ENCODE results near the gene HPSE.
"Not testable (repeated sequence)": the region's sequence is repeated elsewhere in the genome, so short reads cannot be mapped to it uniquely, and the experiment has no call there.

Gene HPSE

DNA sequence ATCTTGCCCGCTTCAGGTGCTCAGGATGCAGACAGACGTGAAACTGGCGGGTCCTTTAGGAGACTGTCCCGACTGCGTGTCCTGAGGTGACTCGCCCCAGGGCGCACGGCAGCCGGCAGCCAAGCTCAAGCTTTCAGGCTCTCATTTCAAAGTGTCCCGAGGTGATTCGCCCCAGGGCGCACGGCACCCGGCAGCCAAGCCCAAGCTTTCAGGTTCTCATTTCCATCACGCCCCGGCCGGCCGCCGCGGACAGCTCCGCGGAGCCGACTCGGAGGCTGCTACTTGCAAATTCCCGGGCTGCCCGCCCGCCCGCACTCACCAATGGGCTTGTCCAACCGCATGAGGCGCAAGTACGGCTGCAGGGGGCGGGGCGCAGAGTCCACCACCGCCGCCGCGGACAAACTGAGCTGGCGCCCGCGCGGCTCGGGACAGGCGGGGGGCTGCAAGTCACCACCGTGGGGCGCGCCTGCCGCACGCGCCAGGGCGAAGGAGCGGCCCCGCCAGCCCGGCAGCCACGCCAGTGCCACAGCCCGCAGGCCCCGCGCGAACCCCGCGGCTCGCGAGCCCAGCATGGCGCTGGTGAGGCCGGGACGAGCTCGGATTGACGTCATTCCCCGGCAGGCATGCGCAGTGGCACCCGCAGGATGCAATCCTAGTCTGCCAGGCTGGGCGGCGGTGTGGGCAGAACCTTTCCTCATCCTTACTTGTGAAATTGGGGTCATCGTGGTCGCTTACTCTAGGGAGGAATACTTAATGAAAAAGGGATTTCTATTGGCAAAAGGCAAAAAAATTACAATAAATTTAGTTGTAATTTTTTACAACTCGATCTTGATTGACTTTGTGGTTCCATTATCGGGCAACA lies 50.2 kb downstream of the HPSE start, which contains the start of gene COQ2:
COQ2 (minus strand) TSS at position 606 of the 862 bp plus-strand sequence; CDS start at position 572, 34 bp downstream.
- Mint-ChIP-seq H3K36me3 (no peaks in the 10 kb centered on the region), H3K4me1 (peaks cover 26% of the 10 kb centered on the region), H3K4me3 (peak within 1 kb of the TSS; percentile 95), H3K27me3 (no peaks in the 10 kb centered on the region), H3K9me3 (no peaks in the 10 kb centered on the region), H3K27ac (peak within 1 kb of the TSS; percentile 92)
- DNase-seq (ENCODE audit: low spot score in 2 of 2) (peak; percentile 93 to 96), ATAC-seq (ENCODE audit: low read depth) (peak; percentile 86)

DNA sequence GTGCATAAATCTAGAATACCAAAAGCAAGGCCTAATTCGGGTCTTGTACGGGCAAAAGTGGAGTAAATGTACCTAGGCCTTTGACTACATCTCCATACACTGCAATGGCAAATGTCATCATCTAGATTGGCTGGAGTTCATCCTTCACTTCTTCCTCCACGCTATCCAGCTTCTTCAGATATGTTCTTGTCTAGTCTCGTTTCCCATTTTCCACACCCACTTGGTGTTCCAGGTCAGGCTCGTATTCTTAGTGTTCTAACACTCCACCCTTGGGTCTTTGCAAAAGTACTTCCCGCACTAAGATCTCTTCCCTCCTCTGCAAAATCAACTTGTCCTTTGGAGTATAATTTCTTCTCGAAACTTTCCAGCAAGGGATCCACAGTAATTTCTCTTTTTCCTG lies 51.5 kb downstream of the HPSE start:
- H3K27ac Mint-ChIP-seq, result peak overlapping the region; percentile 92
- no peaks in the 10 kb centered on the region for H3K36me3 Mint-ChIP-seq
- H3K4me3 Mint-ChIP-seq, result peak overlapping the region; percentile 95
- ATAC-seq (ENCODE audit: low read depth) (no peak), DNase-seq (ENCODE audit: low spot score in 2 of 2) (no peak)
- peaks cover 26% of the 10 kb centered on the region for H3K4me1 Mint-ChIP-seq
- no peaks in the 10 kb centered on the region for H3K27me3 Mint-ChIP-seq
- H3K9me3 Mint-ChIP-seq, result no peaks in the 10 kb centered on the region

DNA sequence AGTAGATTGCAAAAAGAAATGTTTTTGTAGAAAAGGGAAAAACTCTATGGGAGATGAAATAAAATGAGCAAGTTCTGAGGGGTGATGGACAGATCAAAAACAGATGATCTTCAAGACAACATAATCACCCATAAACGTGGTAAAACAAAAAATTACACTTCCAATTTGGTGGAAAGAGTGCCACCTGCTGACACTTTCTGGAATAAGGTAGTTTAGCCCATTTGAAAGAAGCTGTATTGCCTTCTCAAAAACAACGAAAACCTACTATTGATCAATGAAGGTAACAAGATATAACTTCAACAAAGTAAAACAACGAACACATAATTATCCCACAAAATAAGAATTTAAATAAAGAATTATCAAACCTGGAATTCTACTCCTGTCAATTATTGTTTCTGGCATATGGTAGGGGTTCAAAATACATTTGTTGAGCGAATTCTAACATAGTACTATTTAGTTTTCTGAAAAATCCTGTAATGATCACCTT lies 52.6 kb downstream of the HPSE start:
- Mint-ChIP-seq H3K36me3 (no peaks in the 10 kb centered on the region), H3K9me3 (no peaks in the 10 kb centered on the region), H3K4me3 (peak overlapping the region; percentile 47), H3K4me1 (peaks cover 28% of the 10 kb centered on the region), H3K27me3 (no peaks in the 10 kb centered on the region), H3K27ac (peak overlapping the region; percentile 75)
- DNase-seq (ENCODE audit: low spot score in 2 of 2) (peak; percentile 75 to 76), ATAC-seq (ENCODE audit: low read depth) (no peak)

DNA sequence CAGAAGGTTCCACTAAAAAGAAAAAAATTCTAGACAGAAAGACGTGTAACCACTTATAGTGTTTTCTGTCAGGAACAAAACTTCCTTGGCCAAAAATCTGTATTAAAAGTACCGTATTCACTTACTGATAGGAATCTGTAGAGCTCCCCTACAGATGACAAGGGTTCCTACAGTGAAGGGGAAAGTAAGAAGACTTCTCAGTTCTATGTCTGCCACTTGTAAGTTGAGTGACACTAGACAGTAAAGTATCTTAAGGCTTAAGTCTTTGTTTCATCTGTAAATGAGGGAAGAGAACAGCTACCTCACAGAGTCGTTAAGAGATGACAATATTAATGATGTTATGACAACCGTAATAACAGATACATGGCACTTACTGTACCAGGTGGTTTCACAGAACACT lies 53.3 kb downstream of the HPSE start:
- ATAC-seq (ENCODE audit: low read depth) (no peak), DNase-seq (ENCODE audit: low spot score in 2 of 2) (no peak)
- Mint-ChIP-seq H3K27ac (peak overlapping the region; percentile 75), H3K27me3 (no peaks in the 10 kb centered on the region), H3K9me3 (no peaks in the 10 kb centered on the region), H3K36me3 (no peaks in the 10 kb centered on the region), H3K4me3 (no peak overlapping the region), H3K4me1 (peaks cover 33% of the 10 kb centered on the region)

DNA sequence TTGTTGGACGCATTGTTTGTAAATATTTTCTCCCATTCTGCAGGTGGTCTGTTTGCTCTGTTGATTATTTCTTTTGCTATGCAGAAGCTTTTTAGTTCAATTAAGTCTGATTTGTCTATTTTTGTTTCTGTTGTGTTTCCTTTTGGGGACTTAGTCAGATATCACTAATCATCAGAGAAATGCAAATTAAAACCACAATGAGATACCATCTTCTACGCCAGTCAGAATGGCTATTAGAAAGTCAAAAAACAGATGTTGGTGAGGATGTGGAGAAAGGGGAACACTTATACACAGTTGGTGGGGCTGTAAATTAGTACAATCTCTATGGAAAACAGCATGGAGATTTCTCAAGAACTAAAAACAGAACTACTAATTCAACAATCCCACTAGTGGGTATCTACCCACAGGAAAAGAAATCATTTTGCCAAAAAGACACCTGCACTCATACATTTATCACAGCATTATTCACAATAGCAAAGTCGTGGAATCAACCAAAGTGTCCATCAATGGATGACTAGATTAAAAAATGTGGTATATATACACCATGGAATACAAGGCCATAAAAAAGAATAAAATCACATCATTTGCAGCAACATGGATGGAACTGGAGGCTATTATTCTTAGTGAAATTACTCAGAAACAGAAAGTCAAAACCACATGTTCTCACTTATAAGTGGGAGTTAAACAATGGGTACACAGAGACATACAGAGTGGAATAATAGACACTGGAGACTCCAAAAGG lies 58.2 kb downstream of the HPSE start:
- peak overlapping the region; percentile 51 for H3K4me3 Mint-ChIP-seq
- no peak for DNase-seq (ENCODE audit: low spot score in 2 of 2)
- no peaks in the 10 kb centered on the region for H3K9me3 Mint-ChIP-seq
- H3K27ac Mint-ChIP-seq, result peak overlapping the region; percentile 50
- peak; percentile 77 for ATAC-seq (ENCODE audit: low read depth)
- peaks cover 28% of the 10 kb centered on the region for H3K4me1 Mint-ChIP-seq
- no peaks in the 10 kb centered on the region for H3K27me3 Mint-ChIP-seq
- H3K36me3 Mint-ChIP-seq, result peaks cover 2% of the 10 kb centered on the region

DNA sequence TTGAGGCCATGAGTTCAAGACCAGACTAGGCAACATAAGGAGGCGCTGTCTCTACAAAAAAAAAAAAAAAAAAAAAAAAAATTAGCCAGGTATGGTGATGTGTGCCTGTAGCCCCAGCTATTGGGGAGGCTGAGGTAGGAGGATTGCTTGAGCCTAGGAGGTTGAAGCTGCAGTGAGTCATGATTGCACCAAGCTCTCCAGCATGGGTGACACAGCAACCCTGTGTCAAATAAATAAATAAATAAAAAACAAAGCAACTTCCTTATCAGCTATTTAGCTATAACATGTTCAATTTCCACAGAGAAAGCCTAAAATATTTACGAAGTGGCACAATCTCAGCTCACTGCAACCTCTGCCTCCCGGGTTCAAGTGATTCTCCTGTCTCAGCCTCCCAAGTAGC lies 60.7 kb downstream of the HPSE start:
- H3K27me3 Mint-ChIP-seq; DNase-seq (ENCODE audit: low spot score in 2 of 2); H3K4me3 Mint-ChIP-seq; ATAC-seq (ENCODE audit: low read depth); H3K36me3 Mint-ChIP-seq; H3K9me3 Mint-ChIP-seq; H3K27ac Mint-ChIP-seq: not testable (repeated sequence)
- peaks cover 25% of the 10 kb centered on the region for H3K4me1 Mint-ChIP-seq

DNA sequence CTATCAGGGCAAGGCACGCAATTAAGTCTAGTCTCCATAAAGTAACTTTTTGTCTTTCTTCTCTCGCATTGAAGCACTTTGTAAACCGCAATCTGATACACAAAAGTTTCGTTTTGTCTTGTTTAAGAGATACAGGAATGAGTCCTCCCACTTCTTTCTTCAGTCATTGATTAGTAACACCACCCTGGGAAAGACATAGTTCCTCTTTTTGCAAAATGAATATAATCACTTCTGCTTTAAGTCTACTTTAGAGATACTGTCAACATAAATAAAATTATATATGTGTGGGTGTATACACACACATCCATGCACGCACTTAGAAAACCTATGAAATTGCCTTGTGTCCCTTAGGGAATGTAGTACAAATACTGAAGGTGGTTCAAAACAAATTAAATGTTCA lies 61.7 kb downstream of the HPSE start:
- Mint-ChIP-seq H3K9me3 (no peaks in the 10 kb centered on the region), H3K27me3 (no peaks in the 10 kb centered on the region), H3K27ac (peak overlapping the region; percentile 49), H3K36me3 (peaks cover 6% of the 10 kb centered on the region), H3K4me3 (peak overlapping the region; percentile 73), H3K4me1 (peaks cover 32% of the 10 kb centered on the region)
- ATAC-seq (ENCODE audit: low read depth), result peak; percentile 87
- DNase-seq (ENCODE audit: low spot score in 2 of 2), result peak in 1 of 2 donors; percentile 23

DNA sequence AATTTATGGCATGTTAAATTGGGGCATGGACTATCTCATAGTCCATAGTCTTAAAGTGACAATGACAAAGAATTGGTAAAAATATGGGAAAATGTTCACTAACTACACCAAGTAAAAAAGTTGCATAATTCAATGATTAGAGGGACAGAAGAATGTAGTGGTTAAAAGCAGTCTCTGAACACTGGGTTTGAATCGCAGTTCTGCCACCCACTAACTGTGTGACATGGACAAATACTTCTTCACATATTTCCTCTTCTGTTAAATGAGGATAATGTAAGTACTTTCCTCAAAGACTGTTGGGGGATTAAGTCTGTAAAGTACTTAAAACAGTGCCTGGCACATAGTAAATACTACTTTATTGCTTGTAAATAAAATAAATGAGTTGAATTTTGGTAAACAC lies 65.4 kb downstream of the HPSE start:
- no peak for DNase-seq (ENCODE audit: low spot score in 2 of 2)
- H3K27me3 Mint-ChIP-seq, result no peaks in the 10 kb centered on the region
- no peak overlapping the region for H3K27ac Mint-ChIP-seq
- no peak overlapping the region for H3K4me3 Mint-ChIP-seq
- ATAC-seq (ENCODE audit: low read depth), result no peak
- no peaks in the 10 kb centered on the region for H3K9me3 Mint-ChIP-seq
- H3K36me3 Mint-ChIP-seq, result peaks cover 9% of the 10 kb centered on the region
- H3K4me1 Mint-ChIP-seq, result peaks cover 20% of the 10 kb centered on the region

DNA sequence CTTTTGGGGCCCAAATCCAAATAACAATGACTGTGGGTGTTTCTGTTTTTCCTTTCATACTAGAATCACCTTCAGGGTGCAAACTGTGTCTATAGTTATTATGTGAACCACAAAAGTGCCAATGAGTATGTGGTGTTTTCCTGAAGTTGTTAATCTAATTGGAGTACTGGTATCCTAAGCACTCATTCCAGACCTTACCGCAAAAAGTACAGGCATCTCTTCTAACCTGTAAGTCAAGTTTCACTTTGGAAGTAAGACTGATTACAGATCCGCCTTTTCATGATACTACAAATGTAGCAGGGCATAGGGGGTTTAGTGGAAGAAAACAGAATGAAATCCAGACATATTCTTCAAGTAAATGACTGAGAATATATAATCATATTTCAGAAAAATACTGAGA lies 66.2 kb downstream of the HPSE start:
- H3K36me3 Mint-ChIP-seq, result peaks cover 11% of the 10 kb centered on the region
- DNase-seq (ENCODE audit: low spot score in 2 of 2), result no peak

DNA sequence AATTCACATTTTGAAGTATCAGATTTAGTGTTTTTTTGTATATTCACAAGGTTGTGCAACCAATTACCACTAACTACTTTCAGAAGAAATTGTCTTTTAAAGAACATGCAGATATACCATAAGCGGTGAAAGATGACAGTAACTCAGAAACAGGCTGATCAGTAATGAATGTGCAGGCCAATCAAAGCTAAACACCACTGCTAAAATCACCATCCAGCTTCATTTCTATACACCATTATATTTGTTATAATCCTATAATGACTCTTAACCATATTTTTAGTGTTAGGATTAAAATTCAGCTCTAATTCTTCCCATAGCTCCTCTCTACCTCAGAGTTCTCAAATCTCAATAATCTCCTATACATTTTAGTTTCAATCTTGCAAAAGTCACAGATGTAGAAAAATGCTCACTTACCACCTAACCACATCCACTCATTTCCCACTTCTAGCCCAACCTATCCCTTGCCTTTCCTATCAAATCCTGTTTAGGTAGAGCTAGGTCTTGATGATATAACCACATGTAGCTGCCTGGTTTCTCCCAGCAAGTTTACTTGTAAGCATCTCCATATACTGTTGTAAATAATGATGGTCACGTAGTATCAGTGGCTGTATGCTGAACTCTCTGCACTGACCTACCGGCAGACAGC lies 66.7 kb downstream of the HPSE start:
- ATAC-seq (ENCODE audit: low read depth), result no peak
- no peak overlapping the region for H3K4me3 Mint-ChIP-seq
- H3K4me1 Mint-ChIP-seq, result peaks cover 18% of the 10 kb centered on the region
- DNase-seq (ENCODE audit: low spot score in 2 of 2), result no peak
- H3K27ac Mint-ChIP-seq, result no peak overlapping the region
- H3K9me3 Mint-ChIP-seq, result no peaks in the 10 kb centered on the region
- H3K27me3 Mint-ChIP-seq, result no peaks in the 10 kb centered on the region
- peaks cover 14% of the 10 kb centered on the region for H3K36me3 Mint-ChIP-seq

More for the DNA sequence above, 66.2 kb downstream of the HPSE start:
- no peak overlapping the region for H3K4me3 Mint-ChIP-seq
- ATAC-seq (ENCODE audit: low read depth), result no peak
- H3K27me3 Mint-ChIP-seq, result no peaks in the 10 kb centered on the region
- H3K4me1 Mint-ChIP-seq, result peaks cover 20% of the 10 kb centered on the region
- H3K9me3 Mint-ChIP-seq, result no peaks in the 10 kb centered on the region
- H3K27ac Mint-ChIP-seq, result no peak overlapping the region

DNA sequence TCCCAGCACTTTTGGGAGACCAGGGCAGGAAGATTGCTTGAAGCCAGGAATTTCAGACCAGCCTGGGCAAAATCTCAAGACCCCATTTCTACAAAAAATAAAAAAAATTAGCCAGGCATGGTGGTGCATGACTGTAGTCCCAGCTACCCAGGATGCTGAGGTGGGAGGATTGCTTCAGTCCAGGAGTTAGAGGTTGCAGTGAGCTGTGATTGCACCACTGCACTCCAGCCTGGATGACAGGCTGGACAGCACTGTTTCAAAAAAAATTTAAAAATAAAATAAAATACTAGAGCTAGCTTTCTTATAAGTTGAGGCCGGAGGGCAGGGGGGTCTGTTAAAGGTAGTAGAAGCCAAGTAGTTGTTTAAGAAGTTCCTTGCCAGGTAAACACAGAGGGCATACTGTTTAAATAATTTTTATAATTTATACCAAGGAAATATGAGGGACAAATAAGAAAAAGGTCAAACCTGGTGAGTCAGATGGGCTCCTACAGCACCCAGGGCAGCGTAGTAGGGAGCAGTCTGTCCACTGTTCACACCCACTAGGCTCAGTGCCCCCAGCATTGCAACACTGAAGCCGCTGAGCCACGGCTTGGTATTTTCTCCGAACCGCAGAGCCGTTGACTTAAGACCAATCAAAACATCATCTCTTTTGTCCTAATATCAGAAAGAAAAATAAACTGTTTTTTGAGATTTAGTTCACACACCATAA lies 67.4 kb downstream of the HPSE start:
- no peaks in the 10 kb centered on the region for H3K9me3 Mint-ChIP-seq
- no peak overlapping the region for H3K27ac Mint-ChIP-seq
- H3K4me3 Mint-ChIP-seq, result no peak overlapping the region
- H3K27me3 Mint-ChIP-seq, result no peaks in the 10 kb centered on the region
- peaks cover 14% of the 10 kb centered on the region for H3K4me1 Mint-ChIP-seq
- DNase-seq (ENCODE audit: low spot score in 2 of 2) (no peak), ATAC-seq (ENCODE audit: low read depth) (no peak)
- H3K36me3 Mint-ChIP-seq, result peaks cover 17% of the 10 kb centered on the region

DNA sequence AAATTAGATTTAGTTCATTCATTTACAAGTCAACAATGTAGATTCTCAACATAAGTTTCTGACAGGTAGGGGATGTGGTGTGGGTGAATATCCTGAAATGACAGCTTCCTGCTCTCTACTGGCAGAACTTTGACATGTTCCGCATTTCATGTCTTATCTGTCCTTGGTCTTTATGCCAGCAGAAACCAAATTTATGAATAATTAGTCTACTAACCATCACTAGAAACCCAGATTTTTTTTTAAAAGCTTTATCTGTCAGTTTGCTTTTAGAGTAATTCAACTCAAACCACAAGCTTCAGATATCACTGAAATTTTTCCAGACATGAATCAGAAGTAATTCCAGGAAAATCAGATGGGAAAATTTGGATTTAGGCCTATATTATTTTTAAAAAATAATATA lies 68.0 kb downstream of the HPSE start:
- H3K27me3 Mint-ChIP-seq, result no peaks in the 10 kb centered on the region
- ATAC-seq (ENCODE audit: low read depth) (peak; percentile 98), DNase-seq (ENCODE audit: low spot score in 2 of 2) (peak in 1 of 2 donors; percentile 25)
- H3K9me3 Mint-ChIP-seq, result no peaks in the 10 kb centered on the region
- H3K27ac Mint-ChIP-seq, result no peak overlapping the region
- peaks cover 17% of the 10 kb centered on the region for H3K36me3 Mint-ChIP-seq
- peaks cover 14% of the 10 kb centered on the region for H3K4me1 Mint-ChIP-seq
- H3K4me3 Mint-ChIP-seq, result no peak overlapping the region

DNA sequence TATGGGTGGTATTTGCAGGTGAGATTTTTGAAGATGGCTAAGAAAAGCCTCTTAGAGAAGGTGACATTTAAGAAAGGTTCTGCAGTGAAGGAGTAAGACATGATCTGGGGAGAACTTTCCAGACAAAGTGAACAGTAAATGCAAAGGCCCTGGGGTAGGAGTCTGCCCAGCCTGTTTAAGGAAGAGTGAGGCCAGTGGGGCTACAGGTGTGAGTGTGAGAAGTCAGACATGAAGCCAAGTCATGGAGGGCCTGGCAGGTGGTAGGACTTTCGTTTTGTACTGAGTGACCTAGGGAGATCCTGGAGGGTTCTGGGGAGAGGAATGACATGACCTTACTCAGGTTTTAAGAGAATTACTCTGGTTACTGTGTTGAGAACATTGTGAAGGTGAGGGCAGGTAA lies 71.5 kb downstream of the HPSE start:
- H3K36me3 Mint-ChIP-seq, result peaks cover 15% of the 10 kb centered on the region

More for the DNA sequence above, 71.5 kb downstream of the HPSE start:
- DNase-seq (ENCODE audit: low spot score in 2 of 2) (no peak), ATAC-seq (ENCODE audit: low read depth) (no peak)
- Mint-ChIP-seq H3K27ac (no peak overlapping the region), H3K4me3 (no peak overlapping the region), H3K4me1 (peaks cover 19% of the 10 kb centered on the region), H3K27me3 (no peaks in the 10 kb centered on the region), H3K9me3 (no peaks in the 10 kb centered on the region)

Measured in memory B cell (primary cell).